GM21737 (cell line): ENCODE results near the gene C2CD4C.
"Not testable (repeated sequence)": the region's sequence is repeated elsewhere in the genome, so short reads cannot be mapped to it uniquely, and the experiment has no call there.

Experiments
- ATAC-seq: cut with Tn5 transposase; IDR thresholded peaks from one replicate; pipeline ENCODE4 v1.9.1; 2021; ENCODE audit warnings: mild to moderate bottlenecking, moderate library complexity; ENCODE audit not compliant: unreplicated experiment

The C2CD4C gene

GRCh38 chr19:439167-439900 lies 30.4 kb upstream of the C2CD4C start:
- ATAC-seq, result no peak

- no peak for ATAC-seq
These were observed 29.5 kb upstream of the C2CD4C start for GRCh38 chr19:438416-438958.

- ATAC-seq, result no peak
These were observed 28.1 kb upstream of the C2CD4C start for GRCh38 chr19:437041-437440.

GRCh38 chr19:436413-436950 lies 27.5 kb upstream of the C2CD4C start:
- ATAC-seq, result no peak

GRCh38 chr19:435707-436412 lies 26.9 kb upstream of the C2CD4C start:
- ATAC-seq, result no peak

- ATAC-seq, result no peak
These were observed 26.2 kb upstream of the C2CD4C start for GRCh38 chr19:435056-435706.

GRCh38 chr19:434152-434960 lies 25.4 kb upstream of the C2CD4C start:
- no peak for ATAC-seq

- ATAC-seq, result no peak
These were observed 21.8 kb upstream of the C2CD4C start for GRCh38 chr19:430701-431100.

- ATAC-seq, result no peak
These were observed 19.2 kb upstream of the C2CD4C start for GRCh38 chr19:428149-428548.

GRCh38 chr19:427675-428074 lies 18.7 kb upstream of the C2CD4C start:
- ATAC-seq, result not testable (repeated sequence)

GRCh38 chr19:426725-427445 lies 17.9 kb upstream of the C2CD4C start:
- no peak for ATAC-seq

- no peak for ATAC-seq
These were observed 16.1 kb upstream of the C2CD4C start for GRCh38 chr19:425056-425455.

GRCh38 chr19:424546-424945 lies 15.6 kb upstream of the C2CD4C start:
- ATAC-seq, result no peak

GRCh38 chr19:423691-424466 lies 14.9 kb upstream of the C2CD4C start:
- no peak for ATAC-seq

- not testable (repeated sequence) for ATAC-seq
These were observed 13.9 kb upstream of the C2CD4C start for GRCh38 chr19:422917-423226.

GRCh38 chr19:422213-422916 lies 13.4 kb upstream of the C2CD4C start:
- ATAC-seq, result no peak

GRCh38 chr19:419721-420515 lies 11.0 kb upstream of the C2CD4C start:
- no peak for ATAC-seq
